ENCODE measurements around the gene HOXA3.

The HOXA3 gene

DNA sequence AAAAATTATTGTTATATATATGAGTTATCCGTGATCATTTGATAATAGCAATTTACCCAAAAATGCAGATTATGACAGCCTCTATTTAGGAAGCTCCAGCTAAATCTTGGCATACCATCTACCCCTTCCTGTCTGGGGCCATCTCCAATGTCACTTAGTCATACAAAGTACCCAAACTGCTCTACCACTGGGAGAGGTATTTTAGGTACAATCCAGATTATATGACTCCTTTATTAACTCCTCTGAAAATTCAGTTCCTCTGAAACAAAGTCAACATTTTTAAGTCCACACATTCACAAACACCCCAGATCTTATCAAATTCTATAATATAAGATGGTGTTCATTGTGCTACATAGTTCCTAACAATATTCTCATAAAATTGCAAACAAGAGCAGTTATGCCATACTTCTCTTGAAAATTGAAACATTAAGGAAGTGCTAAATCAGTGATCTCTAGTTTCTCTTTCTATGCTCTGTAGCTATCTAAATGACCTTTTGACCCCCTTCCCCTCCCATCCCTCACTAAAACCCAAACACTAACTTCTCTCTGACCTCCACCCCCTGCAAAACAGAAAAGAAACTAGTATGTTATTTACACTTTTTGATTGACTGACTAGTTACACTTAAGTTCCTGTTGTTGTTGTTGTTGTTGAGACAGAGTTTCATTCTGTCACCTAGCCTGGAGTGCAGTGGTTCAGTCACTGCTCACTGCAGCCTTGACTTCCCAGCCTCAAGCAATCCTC is 73.0 kb downstream of the HOXA3 start:
- DNase-seq: no peak

DNA sequence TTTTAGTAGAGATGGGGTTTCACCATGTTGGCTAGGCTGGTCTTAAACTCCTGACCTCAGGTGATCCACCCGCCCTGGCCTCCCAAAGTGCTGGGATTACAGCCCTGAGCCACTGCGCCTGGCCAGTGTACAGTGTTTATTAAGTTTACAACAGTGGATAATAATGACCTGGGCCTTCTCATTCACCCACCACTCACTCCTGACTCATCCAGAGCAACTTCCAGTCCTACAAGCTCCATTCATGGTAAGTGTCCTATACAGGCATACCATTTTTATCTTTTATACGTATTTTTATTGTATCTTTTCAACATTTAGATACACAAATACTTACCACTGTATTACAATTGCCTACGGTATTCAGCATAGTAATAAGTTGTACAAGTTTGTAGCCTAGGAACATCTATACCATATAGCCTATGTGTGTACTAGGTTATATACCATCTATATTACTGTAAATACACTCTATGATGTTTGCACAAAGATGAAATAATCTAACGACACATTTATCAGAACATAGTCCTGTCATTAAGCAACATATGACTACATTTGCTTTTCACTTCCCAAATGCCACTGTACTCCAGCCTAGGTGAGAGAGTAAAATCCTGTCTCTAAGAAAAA is 73.7 kb downstream of the HOXA3 start:
- DNase-seq: no peak

DNA sequence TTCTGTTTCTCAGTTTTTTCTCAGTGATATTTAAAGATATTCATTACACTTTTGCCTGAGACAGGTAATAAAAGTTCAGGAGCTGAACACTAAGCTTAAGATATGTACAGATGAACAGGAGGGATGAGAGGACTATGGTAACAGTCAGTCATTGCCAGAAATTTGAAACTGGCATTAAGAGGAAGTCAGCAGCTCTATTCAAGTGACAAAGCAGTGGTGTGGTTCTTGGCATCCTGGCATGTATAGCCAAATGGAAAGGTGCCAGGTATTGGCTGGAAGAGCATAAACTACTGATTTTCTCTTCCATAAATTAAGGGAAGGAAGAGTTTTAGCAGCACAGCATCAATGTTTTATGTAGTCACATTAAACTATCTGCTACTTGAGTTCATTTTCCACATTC is 79.3 kb downstream of the HOXA3 start:
- DNase-seq: no peak

DNA sequence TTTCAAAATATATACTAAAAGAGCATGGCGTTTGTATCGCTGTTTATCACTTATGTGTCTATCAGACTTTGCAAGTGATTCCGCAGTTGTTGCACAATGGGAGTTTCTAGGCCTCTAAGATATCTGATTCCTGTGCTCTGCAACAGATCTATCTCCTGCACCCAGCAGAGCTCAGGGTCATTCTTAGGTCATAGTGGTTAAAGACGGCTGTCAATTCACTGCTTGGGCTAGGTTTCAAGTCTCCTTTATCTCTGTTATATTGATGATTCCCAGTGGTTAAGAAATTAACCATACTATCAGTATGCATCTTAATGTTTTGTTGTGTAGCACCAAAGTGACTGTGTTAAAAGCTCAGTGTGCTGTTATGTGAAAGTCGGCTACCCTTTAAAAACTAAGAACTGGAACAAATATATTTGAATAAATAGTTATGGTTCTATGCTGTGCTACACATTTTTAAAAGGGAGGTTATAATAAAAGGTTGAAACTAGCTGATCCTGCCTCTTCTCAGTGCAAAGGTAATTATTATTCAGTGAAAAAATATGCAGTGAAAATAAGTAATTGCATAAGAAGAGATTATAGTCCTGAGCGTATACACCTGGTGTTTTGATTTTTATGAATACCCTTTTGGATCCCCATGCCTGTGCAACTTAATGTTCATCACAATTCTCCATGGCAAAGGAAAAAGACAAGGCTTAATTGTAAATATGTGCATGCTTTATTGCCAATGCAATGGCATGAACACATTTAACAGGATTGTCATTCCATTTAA is 80.6 kb downstream of the HOXA3 start:
- no peak for DNase-seq

GRCh38 chr7:27068259-27068658 is 84.1 kb downstream of the HOXA3 start:
- no peak for DNase-seq

DNA sequence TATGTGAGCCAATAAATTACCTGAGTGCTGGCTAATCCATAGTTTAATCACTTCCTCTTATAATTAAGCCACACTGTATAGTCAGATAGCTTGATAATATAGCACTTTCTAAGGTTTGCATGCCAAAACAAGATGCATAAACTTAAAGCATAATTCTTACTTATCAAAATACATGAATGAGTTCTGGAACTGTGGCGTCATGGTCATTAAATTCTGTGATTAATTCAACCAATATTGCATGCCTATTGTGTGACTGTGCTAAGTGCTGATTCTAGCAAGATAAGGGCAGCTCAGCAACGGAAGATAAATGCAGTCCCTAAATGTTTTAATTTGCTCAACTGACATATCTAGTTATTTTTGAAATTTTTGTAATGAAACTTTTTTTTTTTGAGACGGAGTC is 86.2 kb downstream of the HOXA3 start:
- DNase-seq: no peak

- DNase-seq: no peak
Measured at GRCh38 chr7:27065709-27066108, 86.7 kb downstream of the HOXA3 start.

- DNase-seq: no peak
Measured at GRCh38 chr7:27064661-27065060, 87.7 kb downstream of the HOXA3 start.

DNA sequence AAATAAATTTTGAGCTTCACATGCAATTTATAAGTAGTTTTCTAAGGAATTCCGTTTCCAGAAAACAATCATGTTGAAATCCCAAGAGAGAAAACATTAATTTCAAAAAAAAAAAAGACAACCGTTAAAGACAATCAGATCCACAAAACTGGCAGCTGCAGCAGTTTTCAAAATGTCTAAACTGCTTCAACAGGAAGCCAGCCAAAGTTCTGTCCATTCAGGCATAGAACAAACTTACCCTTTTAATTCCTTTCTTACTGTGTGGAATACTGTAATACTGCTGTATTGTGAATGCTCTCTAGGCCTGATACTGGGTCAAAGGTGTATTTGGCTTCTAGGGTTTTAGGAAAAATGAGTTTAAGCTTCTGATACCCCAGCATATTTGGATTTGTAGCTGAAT is 88.2 kb downstream of the HOXA3 start:
- DNase-seq: no peak

DNA sequence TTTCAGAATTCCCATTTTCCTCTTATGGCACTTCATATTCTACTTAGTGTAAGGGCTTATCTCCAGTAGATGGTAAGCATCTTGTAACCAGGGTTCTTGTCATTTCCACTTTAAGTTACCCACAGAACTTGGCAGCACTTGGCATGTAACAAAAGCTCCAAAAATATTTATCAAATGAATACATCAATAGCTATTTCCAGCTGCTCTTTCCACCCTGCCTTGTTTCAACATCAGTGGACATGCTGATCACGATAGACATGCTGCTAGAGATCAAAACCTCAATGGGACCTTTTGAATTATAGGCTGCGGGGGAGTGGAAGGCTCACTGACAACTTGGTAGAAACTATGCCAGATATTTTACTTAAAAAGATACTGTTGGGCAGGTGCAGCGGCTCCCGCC is 89.4 kb downstream of the HOXA3 start:
- DNase-seq: no peak
